HG03135 (cell line): ENCODE measurements around the gene MESP1.

Source experiments
- ATAC-seq: cut with Tn5 transposase; IDR thresholded peaks from one replicate; pipeline ENCODE4 v1.9.1; 2021; ENCODE audit warnings: mild to moderate bottlenecking, moderate library complexity; ENCODE audit not compliant: unreplicated experiment

MESP1 gene

GRCh38 chr15:89760303-89761008, 9.4 kb upstream of the MESP1 start:
- no peak for ATAC-seq

- no peak for ATAC-seq
Observed at GRCh38 chr15:89759835-89760234, 8.8 kb upstream of the MESP1 start.

GRCh38 chr15:89758981-89759380, 7.9 kb upstream of the MESP1 start:
- ATAC-seq, result no peak

- no peak for ATAC-seq
Observed at GRCh38 chr15:89758283-89758682, 7.2 kb upstream of the MESP1 start.

- ATAC-seq, result no peak
Observed at GRCh38 chr15:89756897-89757296, 5.8 kb upstream of the MESP1 start.

GRCh38 chr15:89755701-89756100, 4.7 kb upstream of the MESP1 start:
- no peak for ATAC-seq

- no peak for ATAC-seq
Observed at GRCh38 chr15:89754361-89755154, 3.5 kb upstream of the MESP1 start.

GRCh38 chr15:89753855-89754254, 2.8 kb upstream of the MESP1 start:
- no peak for ATAC-seq

- no peak for ATAC-seq
Observed at GRCh38 chr15:89751748-89752147, 699 bp upstream of the MESP1 start.

GRCh38 chr15:89749951-89750559, 994 bp downstream of the MESP1 start:
- ATAC-seq, result peak; percentile 5

GRCh38 chr15:89749526-89749925, 1.5 kb downstream of the MESP1 start:
- ATAC-seq, result no peak

- ATAC-seq, result no peak
Observed at GRCh38 chr15:89749054-89749453, 2.0 kb downstream of the MESP1 start.

- ATAC-seq, result no peak
Observed at GRCh38 chr15:89747708-89748682, 3.1 kb downstream of the MESP1 start.

- no peak for ATAC-seq
Observed at GRCh38 chr15:89746386-89746780, 4.7 kb downstream of the MESP1 start.

GRCh38 chr15:89745768-89746167, 5.3 kb downstream of the MESP1 start:
- ATAC-seq, result no peak

- no peak for ATAC-seq
Observed at GRCh38 chr15:89745131-89745530, 5.9 kb downstream of the MESP1 start.

- no peak for ATAC-seq
Observed at GRCh38 chr15:89743594-89743993, 7.5 kb downstream of the MESP1 start.

GRCh38 chr15:89743011-89743410, 8.0 kb downstream of the MESP1 start:
- ATAC-seq, result no peak

GRCh38 chr15:89740137-89740536, 10.9 kb downstream of the MESP1 start:
- no peak for ATAC-seq

- no peak for ATAC-seq
Observed at GRCh38 chr15:89735773-89736172, 15.3 kb downstream of the MESP1 start.
